HG02885 (cell line): Measurements from ENCODE around the gene RNGTT.
A peak's percentile ranks its signal among the peaks of the same experiment; 100 is the strongest.

Experiments
- ATAC-seq: cut with Tn5 transposase; IDR thresholded peaks from one replicate; pipeline ENCODE4 v1.9.1; 2021; ENCODE audit warnings: mild to moderate bottlenecking; ENCODE audit not compliant: unreplicated experiment, poor library complexity

The RNGTT gene

GRCh38 chr6:88626460-88626859 lies 337.0 kb downstream of the RNGTT start:
- no peak for ATAC-seq

- no peak for ATAC-seq
Observed at GRCh38 chr6:88623531-88623930, 339.9 kb downstream of the RNGTT start.

- ATAC-seq = no peak
Observed at GRCh38 chr6:88619951-88620350, 343.5 kb downstream of the RNGTT start.

- peak; percentile 64 for ATAC-seq
Observed at GRCh38 chr6:88616380-88616779, 347.0 kb downstream of the RNGTT start.

- ATAC-seq = no peak
Observed at GRCh38 chr6:88614316-88614877, 349.0 kb downstream of the RNGTT start.

- peak; percentile 43 for ATAC-seq
Observed at GRCh38 chr6:88612631-88613030, 350.8 kb downstream of the RNGTT start.

- no peak for ATAC-seq
Observed at GRCh38 chr6:88611721-88612120, 351.7 kb downstream of the RNGTT start.

GRCh38 chr6:88609983-88610382 lies 353.4 kb downstream of the RNGTT start:
- no peak for ATAC-seq

GRCh38 chr6:88605271-88605670 lies 358.1 kb downstream of the RNGTT start:
- no peak for ATAC-seq

- peak; percentile 69 for ATAC-seq
Observed at GRCh38 chr6:88599571-88599970, 363.8 kb downstream of the RNGTT start.

- ATAC-seq = no peak
Observed at GRCh38 chr6:88596801-88597200, 366.6 kb downstream of the RNGTT start.

GRCh38 chr6:88588938-88589337 lies 374.5 kb downstream of the RNGTT start:
- no peak for ATAC-seq

- no peak for ATAC-seq
Observed at GRCh38 chr6:88587150-88587520, 376.3 kb downstream of the RNGTT start.

- ATAC-seq = no peak
Observed at GRCh38 chr6:88586371-88587149, 376.9 kb downstream of the RNGTT start.

- no peak for ATAC-seq
Observed at GRCh38 chr6:88585276-88585692, 378.1 kb downstream of the RNGTT start.

- ATAC-seq = no peak
Observed at GRCh38 chr6:88584581-88585275, 378.7 kb downstream of the RNGTT start.

- no peak for ATAC-seq
Observed at GRCh38 chr6:88577461-88577860, 386.0 kb downstream of the RNGTT start.

- no peak for ATAC-seq
Observed at GRCh38 chr6:88575536-88575935, 387.9 kb downstream of the RNGTT start.

- ATAC-seq = no peak
Observed at GRCh38 chr6:88574651-88575050, 388.8 kb downstream of the RNGTT start.

GRCh38 chr6:88574031-88574430 lies 389.4 kb downstream of the RNGTT start:
- ATAC-seq = no peak

GRCh38 chr6:88573561-88573960 lies 389.9 kb downstream of the RNGTT start:
- ATAC-seq = no peak
